ENCODE results near the gene SIGLEC8.

- no peak for TF ChIP-seq CTCF (IDR thresholded peaks at IDR 0.05)
- TF ChIP-seq EZH2phosphoT487 (IDR thresholded peaks at IDR 0.05), result no peak
- TF ChIP-seq EZH2 (IDR thresholded peaks at IDR 0.05), result no peak
Measured at GRCh38 chr19:51440052-51440451, 18.2 kb downstream of the SIGLEC8 start.
